SU-DHL-6 (cell line): Measurements from ENCODE around the gene TMEM87B.

ENCODE experiments used
- H2AFZ ChIP-seq: fragments of 200-600 bp; sonication (generic); 2 replicates; pipeline ENCODE4 v1.6.1; 2014; ENCODE audit warnings: low read depth, mild to moderate bottlenecking, moderate library complexity, mixed read lengths, antibody characterized with exemption, low read length; ENCODE audit not compliant: severe bottlenecking
- H3F3A ChIP-seq: fragments of 200-600 bp; shearing (Covaris generic); 2 replicates; pipeline ENCODE4 v1.6.0; 2016; ENCODE audit warnings: antibody characterized with exemption, mild to moderate bottlenecking; ENCODE audit not compliant: insufficient read depth
- H3K27ac ChIP-seq: fragments of 200-600 bp; sonication (generic); 2 replicates; pipeline ENCODE4 v1.5.1; 2016; ENCODE audit warnings: low read depth, mild to moderate bottlenecking, low read length, moderate library complexity, mixed read lengths
- H3K27me3 ChIP-seq: fragments of 200-600 bp; sonication (generic), shearing (Covaris generic); 2 replicates; pipeline ENCODE4 v1.6.0; 2014; ENCODE audit warnings: mild to moderate bottlenecking, low read length
- H3K36me3 ChIP-seq: fragments of 200-600 bp; sonication (generic); 2 replicates; pipeline ENCODE4 v1.6.1; 2014; ENCODE audit warnings: mild to moderate bottlenecking, low read length, mixed read lengths
- H3K4me2 ChIP-seq: fragments of 300-600, 200-600 bp; shearing (Covaris generic), sonication (generic); 2 replicates; pipeline ENCODE4 v1.6.0; 2014; ENCODE audit warnings: low read length, low read depth, mild to moderate bottlenecking; ENCODE audit not compliant: poor library complexity, severe bottlenecking
- H3K4me3 ChIP-seq: fragments of 200-600 bp; sonication (generic); 2 replicates; pipeline ENCODE4 v1.5.1; 2014; ENCODE audit warnings: antibody characterized with exemption, low read length, mild to moderate bottlenecking, mixed read lengths; ENCODE audit not compliant: insufficient read depth, poor library complexity, severe bottlenecking
- H3K79me2 ChIP-seq: fragments of 200-600 bp; sonication (generic); 2 replicates; pipeline ENCODE4 v1.6.1; 2014; ENCODE audit warnings: mild to moderate bottlenecking, low read length, moderate library complexity; ENCODE audit not compliant: insufficient read depth
- H3K9ac ChIP-seq: fragments of 200-600 bp; sonication (generic); 2 replicates; pipeline ENCODE4 v1.7.0; 2014; ENCODE audit warnings: mild to moderate bottlenecking, low read length
- H3K9me2 ChIP-seq: fragments of 200-600 bp; sonication (generic); replicated peaks from 2 replicates; pipeline ENCODE4 v1.6.1; 2014; ENCODE audit warnings: low read length; ENCODE audit not compliant: insufficient read depth
- H3K9me3 ChIP-seq: fragments of 200-600 bp; sonication (generic); 2 replicates; pipeline ENCODE4 v1.6.1; 2014; ENCODE audit warnings: low read length, mixed read lengths; ENCODE audit not compliant: insufficient read depth
- H4K20me1 ChIP-seq: fragments of 200-600 bp; sonication (generic); 2 replicates; pipeline ENCODE4 v1.6.1; 2014; ENCODE audit warnings: low read depth, mild to moderate bottlenecking, antibody characterized with exemption, low read length, moderate library complexity, mixed read lengths
- CTCF ChIP-seq: fragments of 200-600 bp; sonication (generic); IDR thresholded peaks from one replicate; pipeline ENCODE4 v1.5.1; 2017; ENCODE audit warnings: antibody characterized with exemption, mild to moderate bottlenecking, low read length, moderate library complexity; ENCODE audit not compliant: insufficient read depth, poor library complexity, severe bottlenecking
- EZH2phosphoT487 ChIP-seq: fragments of 200-600 bp; sonication (generic), shearing (Covaris generic); conservative IDR thresholded peaks from 2 replicates; pipeline ENCODE4 v1.6.1; 2018; ENCODE audit warnings: mild to moderate bottlenecking, antibody characterized with exemption, low read length, moderate library complexity, mixed read lengths

TMEM87B gene

DNA sequence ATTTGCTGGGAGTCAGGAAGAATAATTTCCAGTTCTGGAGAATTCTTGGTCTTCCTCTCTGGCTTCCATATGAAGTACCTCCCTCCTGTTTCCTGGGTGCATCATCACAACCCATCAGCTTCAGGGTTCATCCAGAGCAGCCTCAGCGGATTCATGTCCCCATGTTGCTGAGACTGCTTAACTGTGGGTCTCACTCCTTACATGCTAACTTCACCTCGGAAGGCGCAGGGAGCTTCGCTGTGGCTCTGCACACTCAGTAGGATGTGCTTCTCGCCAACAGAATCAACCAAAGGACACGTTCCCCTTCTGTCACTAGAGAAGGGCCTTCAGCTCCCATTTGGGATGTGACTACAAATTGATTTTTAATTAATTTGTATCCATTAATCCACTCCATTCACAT lies 107.3 kb downstream of the TMEM87B start:
- no peak overlapping the region for H2AFZ ChIP-seq
- H3F3A ChIP-seq: peaks cover 5% of the 10 kb centered on the region
- no peaks in the 10 kb centered on the region for H4K20me1 ChIP-seq
- no peaks in the 10 kb centered on the region for H3K79me2 ChIP-seq
- H3K9ac ChIP-seq: no peak overlapping the region
- no peaks in the 10 kb centered on the region for H3K9me3 ChIP-seq
- H3K9me2 ChIP-seq: no peaks in the 10 kb centered on the region
- no peak for TF ChIP-seq EZH2phosphoT487
- no peak for TF ChIP-seq CTCF
- H3K27ac ChIP-seq: no peak overlapping the region
- H3K27me3 ChIP-seq: no peaks in the 10 kb centered on the region
- no peaks in the 10 kb centered on the region for H3K36me3 ChIP-seq
- H3K4me2 ChIP-seq: no peak overlapping the region
- H3K4me3 ChIP-seq: no peak overlapping the region

DNA sequence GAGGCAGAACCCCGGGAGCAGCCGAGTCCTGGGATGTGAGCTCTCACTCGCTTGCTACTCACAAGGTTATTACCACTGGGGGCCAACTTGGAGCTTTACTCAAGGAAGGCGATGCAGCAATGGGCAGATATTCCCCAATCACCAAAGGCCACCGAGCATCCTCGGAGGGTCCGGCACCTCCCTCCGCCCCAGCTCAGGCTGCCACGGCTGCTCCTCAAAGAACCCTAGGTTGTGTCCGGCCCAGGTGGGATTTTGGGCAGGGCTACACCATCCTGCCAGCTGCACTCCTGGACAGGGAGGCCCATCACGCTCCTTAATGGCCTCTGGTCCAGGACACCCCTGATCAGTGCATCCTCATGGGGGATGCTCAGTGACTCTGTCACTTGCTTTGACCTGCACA lies 107.9 kb downstream of the TMEM87B start:
- no peak overlapping the region for H3K9ac ChIP-seq

GRCh38 chr2:112163541-112163981 lies 108.5 kb downstream of the TMEM87B start:
- peaks cover 5% of the 10 kb centered on the region for H3F3A ChIP-seq
- H3K9me2 ChIP-seq: no peaks in the 10 kb centered on the region
- no peak overlapping the region for H3K4me2 ChIP-seq
- no peaks in the 10 kb centered on the region for H3K79me2 ChIP-seq
- no peak overlapping the region for H3K27ac ChIP-seq
- TF ChIP-seq CTCF: no peak
- TF ChIP-seq EZH2phosphoT487: no peak
- no peak overlapping the region for H2AFZ ChIP-seq
- no peak overlapping the region for H3K9ac ChIP-seq
- no peaks in the 10 kb centered on the region for H3K36me3 ChIP-seq
- H3K27me3 ChIP-seq: no peaks in the 10 kb centered on the region
- no peaks in the 10 kb centered on the region for H3K9me3 ChIP-seq
- H3K4me3 ChIP-seq: no peak overlapping the region
- H4K20me1 ChIP-seq: no peaks in the 10 kb centered on the region

More for the DNA sequence above, 107.9 kb downstream of the TMEM87B start:
- no peaks in the 10 kb centered on the region for H3K27me3 ChIP-seq
- no peaks in the 10 kb centered on the region for H3K9me3 ChIP-seq
- H3K4me2 ChIP-seq: no peak overlapping the region
- H3K9me2 ChIP-seq: no peaks in the 10 kb centered on the region
- no peak overlapping the region for H2AFZ ChIP-seq
- H3K36me3 ChIP-seq: no peaks in the 10 kb centered on the region
- peaks cover 5% of the 10 kb centered on the region for H3F3A ChIP-seq
- no peaks in the 10 kb centered on the region for H3K79me2 ChIP-seq
- H4K20me1 ChIP-seq: no peaks in the 10 kb centered on the region
- TF ChIP-seq EZH2phosphoT487 (no peak), CTCF (no peak)
- H3K27ac ChIP-seq: no peak overlapping the region
- no peak overlapping the region for H3K4me3 ChIP-seq

DNA sequence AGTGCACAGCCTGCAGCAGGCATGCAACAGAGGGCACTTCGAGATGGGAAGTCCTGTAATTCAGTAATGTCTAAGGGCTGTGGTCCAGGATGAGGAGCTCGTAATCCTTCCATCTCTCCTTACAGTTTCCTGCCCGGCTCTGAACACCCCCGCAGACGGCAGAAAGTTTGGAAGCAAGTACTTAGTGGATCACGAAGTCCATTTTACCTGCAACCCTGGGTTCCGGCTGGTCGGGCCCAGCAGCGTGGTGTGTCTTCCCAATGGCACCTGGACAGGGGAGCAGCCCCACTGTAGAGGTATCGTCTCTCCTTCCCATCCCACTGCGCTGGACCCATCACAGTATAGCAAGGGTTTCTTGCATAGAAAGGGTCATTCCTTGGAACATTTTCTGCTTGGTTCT lies 109.8 kb downstream of the TMEM87B start:
- no peaks in the 10 kb centered on the region for H4K20me1 ChIP-seq
- H3K9me2 ChIP-seq: no peaks in the 10 kb centered on the region
- no peak overlapping the region for H3K9ac ChIP-seq
- H3K9me3 ChIP-seq: no peaks in the 10 kb centered on the region
- TF ChIP-seq CTCF (no peak), EZH2phosphoT487 (no peak)
- H3K27me3 ChIP-seq: no peaks in the 10 kb centered on the region
- H3K27ac ChIP-seq: no peak overlapping the region
- H3F3A ChIP-seq: no peaks in the 10 kb centered on the region
- H2AFZ ChIP-seq: no peak overlapping the region
- H3K4me3 ChIP-seq: no peak overlapping the region
- no peak overlapping the region for H3K4me2 ChIP-seq
- no peaks in the 10 kb centered on the region for H3K79me2 ChIP-seq
- no peaks in the 10 kb centered on the region for H3K36me3 ChIP-seq
